HG03039 (cell line): Measurements from ENCODE around the gene AFMID.
"Not testable (repeated sequence)": the region's sequence is repeated elsewhere in the genome, so short reads cannot be mapped to it uniquely, and the experiment has no call there.

Experiments
- ATAC-seq: cut with Tn5 transposase; IDR thresholded peaks from one replicate; pipeline ENCODE4 v1.9.1; 2021; ENCODE audit warnings: mild to moderate bottlenecking, moderate library complexity; ENCODE audit not compliant: unreplicated experiment

The AFMID gene

DNA sequence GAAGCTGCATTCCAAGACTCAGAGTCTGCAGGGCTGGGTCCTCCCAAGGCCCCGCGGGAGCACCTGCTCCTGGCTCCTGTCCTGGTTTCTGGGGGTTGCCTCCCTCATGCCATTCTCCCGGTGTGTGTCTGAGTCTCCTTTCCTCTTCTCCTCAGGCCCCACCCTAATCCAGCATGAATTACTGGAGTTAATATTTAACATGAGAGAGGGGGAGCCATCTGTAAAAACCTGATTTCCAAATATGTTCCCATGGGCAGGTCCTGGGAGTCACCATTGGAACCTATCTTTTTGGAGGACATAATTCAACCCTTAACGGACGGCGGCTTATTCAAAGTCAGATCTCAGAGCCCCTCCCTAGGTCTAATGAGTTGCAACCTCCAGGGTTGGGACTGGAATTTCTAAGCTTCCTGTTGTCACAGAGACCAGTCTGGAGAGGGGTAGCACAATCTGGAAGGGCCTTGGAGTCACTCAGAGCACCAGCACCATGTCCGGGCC lies 35.6 kb upstream of the AFMID start:
- ATAC-seq = no peak

GRCh38 chr17:78154903-78155811 lies 32.0 kb upstream of the AFMID start:
- no peak for ATAC-seq

GRCh38 chr17:78159575-78160158 lies 27.5 kb upstream of the AFMID start:
- ATAC-seq = no peak

DNA sequence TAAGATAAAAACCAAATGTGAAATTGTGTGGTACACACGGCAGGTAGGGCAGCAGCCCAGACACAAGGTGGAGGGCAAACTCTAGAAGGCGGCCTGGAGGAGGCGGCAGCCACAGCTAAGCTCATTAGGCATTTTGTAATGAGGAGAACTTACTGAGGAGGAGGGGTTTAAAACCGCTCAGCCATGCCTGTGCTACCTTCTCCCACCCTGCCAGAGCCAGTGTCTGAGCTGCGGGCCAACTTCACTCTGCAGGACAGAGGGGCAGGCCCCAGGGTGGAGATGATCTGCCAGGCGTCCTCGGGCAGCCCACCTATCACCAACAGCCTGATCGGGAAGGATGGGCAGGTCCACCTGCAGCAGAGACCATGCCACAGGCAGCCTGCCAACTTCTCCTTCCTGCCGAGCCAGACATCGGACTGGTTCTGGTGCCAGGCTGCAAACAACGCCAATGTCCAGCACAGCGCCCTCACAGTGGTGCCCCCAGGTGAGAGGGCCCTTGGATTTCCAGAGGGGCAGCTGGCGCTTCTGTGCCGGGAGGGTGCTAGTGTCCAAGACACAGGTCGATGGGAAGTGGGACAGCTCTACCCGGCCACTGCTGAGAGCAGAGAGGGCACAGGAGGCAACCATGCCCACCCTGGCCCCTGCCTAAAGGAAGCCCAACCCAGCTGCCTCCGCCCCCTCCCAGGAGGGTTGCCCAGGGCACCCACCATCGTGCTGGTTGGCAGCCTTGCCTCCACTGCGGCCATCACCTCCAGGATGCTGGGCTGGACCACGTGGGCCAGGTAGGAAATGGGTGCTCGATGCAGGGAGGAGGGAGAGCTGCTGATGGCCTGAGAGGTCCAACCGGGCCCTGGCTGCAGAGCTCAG lies 23.0 kb upstream of the AFMID start:
- no peak for ATAC-seq

DNA sequence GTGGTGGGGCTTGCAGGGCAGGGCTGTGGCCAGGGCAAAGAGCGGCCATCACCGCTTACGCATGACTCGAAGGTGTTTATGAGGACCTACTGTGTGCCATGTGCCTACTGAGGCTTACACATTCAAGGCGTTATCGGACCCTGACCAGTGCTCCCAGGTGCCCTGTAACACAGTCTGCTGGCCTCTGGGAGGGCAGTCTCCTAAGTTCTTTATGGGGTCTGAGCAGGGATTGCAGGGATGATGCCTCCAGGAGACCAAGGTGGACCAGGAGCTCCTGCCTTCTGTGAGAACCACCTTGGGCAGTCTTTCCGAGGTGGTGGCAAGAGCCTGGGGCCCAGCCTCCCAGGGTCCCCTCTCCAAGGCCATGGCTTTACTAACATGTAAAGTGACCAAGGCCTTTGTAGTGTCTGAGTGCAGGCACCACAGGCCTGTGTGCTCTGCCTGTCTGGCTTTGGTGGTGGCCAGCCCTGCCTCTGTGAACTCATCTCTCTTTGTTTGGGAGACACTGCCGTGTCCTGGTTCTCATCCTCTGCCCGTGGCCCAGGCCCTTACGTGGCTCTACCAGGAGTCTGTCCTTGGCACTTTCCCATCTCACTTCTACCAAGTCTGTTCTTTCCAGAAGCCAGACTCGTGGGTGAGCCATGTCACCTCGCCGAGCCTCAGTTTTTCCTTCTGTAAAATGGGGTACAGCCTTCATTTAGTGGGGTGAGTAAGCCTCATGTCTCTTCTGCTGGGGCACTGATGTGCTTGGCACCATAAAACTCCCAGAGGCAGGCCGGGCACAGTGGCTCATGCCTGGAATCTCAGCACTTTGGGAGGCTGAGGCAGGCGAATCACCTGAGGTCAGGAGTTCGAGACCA lies 22.2 kb upstream of the AFMID start:
- no peak for ATAC-seq

DNA sequence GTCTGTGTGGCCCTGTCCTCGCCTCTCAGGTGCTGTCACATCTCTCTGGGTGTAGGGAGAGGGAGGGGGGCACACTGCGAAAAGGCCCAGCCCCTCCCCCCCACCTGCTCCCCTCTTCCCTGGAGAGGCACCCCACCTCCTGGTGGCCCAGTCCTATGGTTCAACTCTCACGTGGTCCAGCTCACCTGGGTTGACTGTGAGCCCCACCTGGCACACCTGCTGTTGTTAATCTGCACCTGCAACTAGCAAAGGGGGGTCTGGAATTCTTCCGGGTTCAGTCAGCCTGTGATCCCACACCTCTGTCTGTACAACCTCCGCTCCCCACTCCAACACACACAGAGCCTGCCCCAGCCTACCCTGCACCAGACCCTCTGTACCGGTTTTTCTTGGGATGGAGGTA lies 20.7 kb upstream of the AFMID start:
- ATAC-seq = no peak

DNA sequence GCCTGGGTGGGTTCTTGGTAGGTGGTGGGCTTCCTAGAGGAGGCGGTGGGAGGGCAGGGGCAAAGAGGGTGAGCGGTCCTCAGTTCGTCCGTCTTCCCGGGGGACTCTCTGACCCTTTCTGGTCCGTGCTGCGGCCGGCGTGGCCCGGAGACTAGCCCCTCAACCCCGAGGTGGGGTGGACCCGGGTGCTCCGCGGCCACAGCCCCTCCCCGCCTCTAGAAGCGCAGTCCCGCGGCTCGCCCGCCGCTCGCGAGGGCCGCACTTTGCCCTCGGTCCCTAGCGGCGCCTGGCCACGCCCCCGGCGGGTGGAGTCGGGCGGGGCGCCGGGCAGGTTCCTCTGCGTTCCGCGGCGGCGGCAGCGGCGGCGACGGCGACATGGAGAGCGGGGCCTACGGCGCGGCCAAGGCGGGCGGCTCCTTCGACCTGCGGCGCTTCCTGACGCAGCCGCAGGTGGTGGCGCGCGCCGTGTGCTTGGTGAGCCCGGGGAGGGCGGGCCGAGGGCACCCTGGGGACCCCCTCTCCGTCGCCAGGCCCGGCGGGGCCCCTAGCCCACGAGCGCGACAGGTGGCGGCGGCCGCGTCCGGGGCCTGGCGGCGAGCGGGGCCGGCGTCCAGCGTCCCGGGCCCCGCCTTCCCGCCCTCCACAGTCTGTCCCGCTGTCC lies 18.8 kb upstream of the AFMID start, which contains the start of gene SYNGR2:
TSS of gene SYNGR2 (plus strand) at position 340 of the 661 bp plus-strand sequence. CDS start at position 376, 36 bp downstream.
- ATAC-seq = no peak

DNA sequence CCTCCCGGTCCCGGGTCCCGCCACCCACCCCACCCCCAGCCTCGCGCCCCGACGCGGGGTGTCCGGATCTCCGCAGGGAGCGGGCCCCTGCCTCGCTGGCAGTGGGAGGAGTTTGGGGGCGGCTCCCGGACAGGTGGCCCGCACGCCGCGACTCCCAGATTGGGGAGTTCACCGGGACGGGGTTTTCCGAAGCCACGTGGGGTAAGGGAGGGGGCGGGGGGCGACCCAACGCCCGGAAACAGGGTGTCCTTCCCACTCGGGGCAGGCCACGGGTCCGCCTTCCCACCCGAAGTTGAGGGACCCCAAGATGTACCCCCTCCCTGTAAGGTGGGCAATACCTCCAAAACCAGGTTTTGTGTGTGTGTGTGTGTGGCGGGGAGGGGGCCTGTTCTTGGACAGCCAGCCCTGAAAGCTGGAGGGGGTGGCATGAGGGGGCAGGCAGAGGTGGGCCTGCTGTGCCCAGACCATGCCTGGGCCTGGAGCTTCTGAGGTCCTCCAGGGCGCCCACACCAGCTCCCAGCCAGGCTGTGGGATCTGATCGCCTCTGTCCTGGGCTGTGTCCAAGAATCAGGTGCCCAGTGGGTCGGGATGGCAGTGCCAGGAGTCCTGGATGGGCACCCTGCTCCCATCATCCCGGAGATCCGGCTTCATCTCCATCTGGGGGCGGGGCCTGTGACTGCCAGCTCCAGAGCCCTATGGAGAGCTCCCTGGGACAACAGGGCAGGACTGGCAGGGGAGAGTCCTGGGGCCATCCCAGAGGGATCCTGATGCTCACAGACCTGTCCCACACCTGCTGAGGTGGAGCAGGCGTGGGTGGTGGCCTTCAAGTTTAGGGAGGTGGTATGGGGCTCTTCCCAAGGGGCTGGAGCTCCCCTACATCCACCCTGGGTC lies 18.0 kb upstream of the AFMID start:
- no peak for ATAC-seq

DNA sequence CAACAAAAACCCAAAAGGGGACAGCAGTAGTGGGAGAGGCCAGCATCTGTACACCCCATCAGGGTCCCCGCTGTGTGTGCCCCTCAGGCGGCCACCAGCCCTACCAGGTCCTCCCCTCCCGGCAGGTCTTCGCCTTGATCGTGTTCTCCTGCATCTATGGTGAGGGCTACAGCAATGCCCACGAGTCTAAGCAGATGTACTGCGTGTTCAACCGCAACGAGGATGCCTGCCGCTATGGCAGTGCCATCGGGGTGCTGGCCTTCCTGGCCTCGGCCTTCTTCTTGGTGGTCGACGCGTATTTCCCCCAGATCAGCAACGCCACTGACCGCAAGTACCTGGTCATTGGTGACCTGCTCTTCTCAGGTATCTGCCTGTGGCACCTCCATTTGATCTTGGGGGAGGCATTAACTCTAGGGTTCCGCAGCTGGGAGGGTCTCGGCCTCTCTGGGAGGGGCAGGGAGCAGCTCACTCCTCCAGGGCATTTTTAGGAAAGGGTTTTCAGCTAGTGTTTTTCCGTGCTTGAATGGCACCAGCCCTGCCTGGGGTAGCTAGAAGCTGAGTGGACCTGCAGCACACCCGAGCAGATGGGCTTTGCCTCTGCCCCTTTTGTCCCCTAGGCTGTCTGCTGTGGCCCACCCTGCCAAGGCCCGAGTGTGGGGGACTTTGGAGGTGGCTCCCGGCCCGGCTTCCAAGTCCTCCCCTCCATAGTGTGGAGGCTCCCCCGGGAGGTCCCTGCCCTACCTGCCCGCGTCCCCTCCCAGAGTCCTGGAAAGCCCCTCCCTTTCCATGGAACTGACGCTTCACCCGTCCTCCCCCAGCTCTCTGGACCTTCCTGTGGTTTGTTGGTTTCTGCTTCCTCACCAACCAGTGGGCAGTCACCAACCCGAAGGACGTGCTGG lies 16.2 kb upstream of the AFMID start:
- no peak for ATAC-seq

- not testable (repeated sequence) for ATAC-seq
Observed at GRCh38 chr17:78171591-78172248, 15.4 kb upstream of the AFMID start.

DNA sequence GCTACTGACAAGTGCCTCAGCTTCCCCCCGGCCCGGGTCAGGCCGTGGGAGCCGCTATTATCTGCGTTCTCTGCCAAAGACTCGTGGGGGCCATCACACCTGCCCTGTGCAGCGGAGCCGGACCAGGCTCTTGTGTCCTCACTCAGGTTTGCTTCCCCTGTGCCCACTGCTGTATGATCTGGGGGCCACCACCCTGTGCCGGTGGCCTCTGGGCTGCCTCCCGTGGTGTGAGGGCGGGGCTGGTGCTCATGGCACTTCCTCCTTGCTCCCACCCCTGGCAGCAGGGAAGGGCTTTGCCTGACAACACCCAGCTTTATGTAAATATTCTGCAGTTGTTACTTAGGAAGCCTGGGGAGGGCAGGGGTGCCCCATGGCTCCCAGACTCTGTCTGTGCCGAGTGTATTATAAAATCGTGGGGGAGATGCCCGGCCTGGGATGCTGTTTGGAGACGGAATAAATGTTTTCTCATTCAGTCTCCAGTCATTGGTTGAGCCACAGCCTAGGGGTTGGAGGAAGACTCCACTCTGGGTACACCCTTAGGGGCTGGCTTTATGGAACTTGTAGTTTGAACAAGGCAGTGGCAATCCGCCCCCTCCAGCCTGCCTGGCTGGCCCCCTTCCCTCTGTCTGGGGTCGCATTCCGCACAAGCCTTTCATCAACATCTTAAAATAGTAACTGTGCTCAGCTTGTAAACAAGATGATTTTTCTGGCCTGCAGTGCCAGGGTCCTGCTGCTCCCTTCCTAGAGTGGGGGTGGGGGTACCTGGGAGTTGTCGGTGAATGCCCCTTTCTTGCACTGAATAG lies 14.7 kb upstream of the AFMID start:
- ATAC-seq = no peak

- ATAC-seq = no peak
Observed at GRCh38 chr17:78173097-78173715, 14.0 kb upstream of the AFMID start.

DNA sequence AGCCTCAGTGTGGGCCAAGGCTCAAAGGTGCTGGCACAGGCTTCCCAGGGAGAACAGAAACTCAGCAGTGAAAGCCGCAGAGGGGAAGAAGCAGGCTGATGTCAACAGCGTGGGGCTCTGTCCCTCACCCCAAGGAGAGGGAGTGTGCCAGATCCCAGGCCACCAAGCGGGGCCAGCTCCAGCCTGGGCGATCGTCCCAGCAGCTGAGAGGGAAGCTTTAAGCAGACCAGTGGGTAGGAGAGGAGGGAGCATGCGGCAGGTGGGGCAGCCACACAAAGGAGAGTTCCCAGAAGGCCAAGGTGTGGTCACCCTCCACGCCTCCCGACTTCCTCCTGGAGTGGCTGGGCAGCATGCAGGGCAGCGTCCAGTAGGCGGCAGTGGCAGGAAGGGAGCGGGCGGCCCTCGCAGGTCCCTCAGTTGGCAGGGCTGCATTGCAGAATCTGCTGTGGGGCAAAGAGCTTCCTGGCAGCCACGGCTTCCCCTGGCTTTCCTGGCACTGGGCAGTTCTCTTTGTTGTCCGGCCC lies 12.8 kb upstream of the AFMID start:
- ATAC-seq = no peak

DNA sequence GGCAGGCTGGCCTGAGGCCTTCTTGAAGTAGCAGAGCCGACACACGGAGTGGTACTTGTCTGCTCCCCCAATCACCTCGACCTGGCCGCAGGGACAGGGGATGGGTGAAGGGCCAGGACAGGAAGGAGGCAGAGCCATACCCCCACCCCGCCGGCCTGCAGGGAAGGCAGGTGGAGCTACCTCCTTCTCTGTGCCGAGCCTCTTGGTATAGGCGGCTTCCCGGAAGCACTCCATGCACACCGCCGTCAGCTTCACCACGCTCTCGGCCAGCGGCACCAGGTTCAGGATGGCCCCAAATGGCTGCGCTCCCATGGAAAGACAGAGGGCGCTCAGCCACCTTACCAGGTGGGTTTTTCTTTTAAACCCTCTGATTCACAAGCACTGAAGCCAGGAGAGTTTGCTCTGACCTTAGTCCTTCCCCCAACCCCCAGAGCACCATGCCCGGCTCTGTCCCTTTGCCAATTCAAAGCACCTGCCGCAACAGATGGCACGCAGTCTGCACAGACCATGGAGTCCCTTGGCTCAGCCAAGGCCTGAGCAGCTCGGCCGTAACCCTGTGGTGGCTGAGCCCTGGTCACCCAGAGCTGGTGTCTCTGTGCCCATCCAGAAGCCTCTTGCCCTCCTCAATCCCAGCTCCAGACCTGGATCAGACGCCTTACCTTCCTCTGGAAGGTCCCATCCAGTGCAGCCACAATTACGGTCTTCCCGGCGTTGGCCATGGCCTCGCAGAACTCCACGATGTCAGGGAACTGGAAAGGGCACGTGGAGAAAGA lies 12.1 kb upstream of the AFMID start:
- no peak for ATAC-seq

GRCh38 chr17:78175643-78175981 lies 11.6 kb upstream of the AFMID start:
- ATAC-seq = no peak
